DND-41 (cell line): Measurements from ENCODE around the gene GBA3.

ENCODE experiments used
- EZH2 ChIP-seq: IDR thresholded peaks from 3 replicates; pipeline ENCODE4 v1.6.1; 2012; ENCODE audit warnings: borderline replicate concordance, low read depth, mild to moderate bottlenecking, moderate library complexity, low read length, inconsistent platforms; ENCODE audit not compliant: severe bottlenecking
- TF ChIP-seq, protein P1 (sequence below): IDR thresholded peaks from 2 replicates; pipeline ENCODE4 v1.5.1; 2012; ENCODE audit warnings: borderline replicate concordance, low read length, moderate library complexity, mild to moderate bottlenecking; ENCODE audit not compliant: poor library complexity, severe bottlenecking; ENCODE audit errors: extremely low read depth

- TF ChIP-seq, protein P1, sequence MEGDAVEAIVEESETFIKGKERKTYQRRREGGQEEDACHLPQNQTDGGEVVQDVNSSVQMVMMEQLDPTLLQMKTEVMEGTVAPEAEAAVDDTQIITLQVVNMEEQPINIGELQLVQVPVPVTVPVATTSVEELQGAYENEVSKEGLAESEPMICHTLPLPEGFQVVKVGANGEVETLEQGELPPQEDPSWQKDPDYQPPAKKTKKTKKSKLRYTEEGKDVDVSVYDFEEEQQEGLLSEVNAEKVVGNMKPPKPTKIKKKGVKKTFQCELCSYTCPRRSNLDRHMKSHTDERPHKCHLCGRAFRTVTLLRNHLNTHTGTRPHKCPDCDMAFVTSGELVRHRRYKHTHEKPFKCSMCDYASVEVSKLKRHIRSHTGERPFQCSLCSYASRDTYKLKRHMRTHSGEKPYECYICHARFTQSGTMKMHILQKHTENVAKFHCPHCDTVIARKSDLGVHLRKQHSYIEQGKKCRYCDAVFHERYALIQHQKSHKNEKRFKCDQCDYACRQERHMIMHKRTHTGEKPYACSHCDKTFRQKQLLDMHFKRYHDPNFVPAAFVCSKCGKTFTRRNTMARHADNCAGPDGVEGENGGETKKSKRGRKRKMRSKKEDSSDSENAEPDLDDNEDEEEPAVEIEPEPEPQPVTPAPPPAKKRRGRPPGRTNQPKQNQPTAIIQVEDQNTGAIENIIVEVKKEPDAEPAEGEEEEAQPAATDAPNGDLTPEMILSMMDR = no peak
- TF ChIP-seq EZH2 = no peak
Measured at GRCh38 chr4:22712105-22712504, 19.4 kb downstream of the GBA3 start.
